Anterior cingulate cortex (tissue), 58 donors: Measurements from ENCODE around the gene ACSF3.
"Not testable (repeated sequence)": the region's sequence is repeated elsewhere in the genome, so short reads cannot be mapped to it uniquely, and the experiment has no call there.

Experiments used
- DNase-seq, 58 donors: peaks; one replicate each; lab custom pipeline; 2025; lab: John Stamatoyannopoulos, UW

Gene ACSF3

DNA sequence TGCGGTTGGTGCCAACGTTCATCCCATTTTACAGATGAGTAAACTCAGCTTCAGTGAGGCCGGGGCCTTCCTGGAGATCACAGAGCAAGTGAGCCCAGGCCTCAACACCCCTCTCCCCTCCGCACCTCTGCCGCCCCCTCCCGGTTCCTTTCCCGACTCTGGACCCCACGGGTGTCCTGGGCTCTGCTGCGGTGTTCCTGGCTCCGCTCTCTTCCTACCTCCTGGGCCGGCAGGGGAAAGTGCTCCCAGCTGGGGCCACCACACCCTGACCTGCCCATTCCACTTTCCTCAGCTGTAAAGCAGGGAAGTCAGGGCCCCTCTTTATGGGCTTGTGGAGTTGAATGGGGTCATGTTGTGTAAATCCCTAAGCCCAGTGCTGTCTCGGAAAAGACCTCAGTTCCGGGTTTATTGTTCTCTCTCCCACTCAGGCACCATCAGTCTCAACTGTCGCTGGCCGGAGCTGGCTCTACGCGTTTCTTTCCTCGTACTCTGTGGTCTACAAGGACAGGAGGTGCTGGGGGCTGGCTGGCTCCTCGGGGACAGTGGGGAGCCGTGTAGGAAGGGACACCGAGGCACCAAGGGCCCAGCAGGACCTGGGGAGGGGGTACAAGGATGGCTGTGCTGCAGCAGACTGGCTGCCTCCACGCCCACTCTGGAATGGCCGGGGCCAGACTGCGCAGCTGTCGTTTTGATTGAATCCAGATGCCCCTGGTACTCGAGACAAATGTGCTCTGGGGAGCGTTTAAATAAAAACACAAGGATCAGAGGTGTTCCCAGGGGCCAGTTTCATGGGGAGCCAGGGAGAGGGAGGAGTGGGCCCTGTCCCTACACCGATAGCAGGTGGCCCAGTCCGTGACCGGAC, 21.7 kb upstream of the ACSF3 start:
- no peak for DNase-seq

DNA sequence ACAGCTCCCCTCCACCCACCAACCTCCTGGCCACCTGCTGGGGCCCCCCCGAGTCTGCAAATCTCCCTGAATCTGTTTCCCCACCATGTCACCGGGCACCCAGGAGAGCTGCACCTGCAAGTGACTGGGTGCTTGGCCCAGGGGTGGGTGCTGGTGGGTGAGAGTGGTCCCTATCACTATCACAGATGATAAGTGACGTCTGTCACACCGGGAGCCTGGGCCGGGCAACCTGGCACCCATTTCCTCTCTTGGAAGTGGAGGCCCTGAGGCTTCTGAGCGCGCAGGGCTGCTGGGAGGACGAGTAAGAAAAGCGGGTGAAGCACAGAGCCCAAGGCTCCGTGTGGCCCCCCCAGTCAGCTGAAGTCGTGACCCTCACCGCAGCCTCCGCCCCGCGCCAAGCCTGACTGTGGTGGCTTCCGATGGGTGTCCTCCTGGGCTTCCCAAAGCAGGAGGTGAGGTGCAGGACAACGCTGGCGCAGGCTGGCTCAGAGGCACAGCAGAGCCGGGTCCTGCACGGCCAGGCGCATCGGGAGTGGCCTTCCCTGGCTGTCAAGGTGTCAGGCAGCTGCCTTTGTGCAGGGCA, 21.0 kb upstream of the ACSF3 start:
- DNase-seq: no peak

DNA sequence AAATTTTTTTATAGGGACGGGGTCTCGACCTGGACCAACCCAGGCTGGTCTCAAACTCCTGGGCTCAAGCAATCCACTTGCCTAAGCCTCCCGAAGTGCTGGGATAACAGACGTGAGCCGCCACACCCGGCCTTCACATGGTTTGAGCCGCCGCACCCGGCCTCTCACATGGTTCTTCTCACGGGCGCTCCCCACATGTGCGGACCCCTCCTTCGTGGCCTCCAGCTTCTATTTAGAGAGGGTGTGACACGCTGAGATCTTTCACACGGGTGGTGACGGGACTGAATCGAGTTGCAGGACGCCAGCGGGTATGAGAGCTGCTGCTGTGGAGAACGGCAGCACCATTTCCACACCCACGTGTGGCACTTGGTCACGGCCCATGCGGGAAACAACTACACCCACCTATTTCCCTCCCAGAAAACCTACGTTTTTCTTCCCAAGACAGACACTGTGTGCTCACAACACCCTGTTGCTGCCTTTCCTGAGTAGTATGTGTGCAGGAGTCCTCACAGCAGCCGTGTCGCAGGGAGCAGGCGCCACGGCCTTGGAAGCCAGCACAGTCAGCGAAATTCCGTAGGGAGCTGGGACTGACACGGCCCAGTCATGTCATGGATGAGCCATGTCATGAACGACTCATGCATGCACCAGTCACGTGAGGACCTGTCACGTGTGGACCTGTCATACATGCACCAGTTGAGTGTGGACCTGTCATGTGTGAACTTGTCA, 20.1 kb upstream of the ACSF3 start:
- DNase-seq: no peak

DNA sequence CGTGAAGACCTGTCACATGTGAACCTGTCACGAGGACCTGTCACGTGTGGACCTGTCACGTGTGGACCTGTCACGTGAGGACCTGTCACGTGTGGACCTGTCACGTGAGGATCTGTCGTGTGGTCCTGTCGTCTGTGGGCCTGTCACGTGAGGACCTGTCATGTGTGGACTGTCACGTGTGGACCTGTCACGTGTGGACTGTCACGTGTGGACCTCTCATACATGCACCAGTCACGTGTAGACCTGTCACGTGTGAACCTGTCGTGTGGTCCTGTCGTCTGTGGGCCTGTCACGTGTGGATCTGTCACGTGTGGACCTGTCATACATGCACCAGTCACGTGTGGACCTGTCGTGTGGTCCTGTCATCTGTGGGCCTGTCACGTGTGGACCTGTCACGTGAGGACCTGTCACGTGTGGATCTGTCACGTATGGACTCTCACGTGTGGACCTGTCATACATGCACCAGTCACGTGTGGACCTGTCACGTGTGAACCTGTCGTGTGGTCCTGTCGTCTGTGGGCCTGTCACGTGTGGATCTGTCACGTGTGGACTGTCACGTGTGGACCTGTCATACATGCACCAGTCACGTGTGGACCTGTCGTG, 19.5 kb upstream of the ACSF3 start:
- not testable (repeated sequence) for DNase-seq

DNA sequence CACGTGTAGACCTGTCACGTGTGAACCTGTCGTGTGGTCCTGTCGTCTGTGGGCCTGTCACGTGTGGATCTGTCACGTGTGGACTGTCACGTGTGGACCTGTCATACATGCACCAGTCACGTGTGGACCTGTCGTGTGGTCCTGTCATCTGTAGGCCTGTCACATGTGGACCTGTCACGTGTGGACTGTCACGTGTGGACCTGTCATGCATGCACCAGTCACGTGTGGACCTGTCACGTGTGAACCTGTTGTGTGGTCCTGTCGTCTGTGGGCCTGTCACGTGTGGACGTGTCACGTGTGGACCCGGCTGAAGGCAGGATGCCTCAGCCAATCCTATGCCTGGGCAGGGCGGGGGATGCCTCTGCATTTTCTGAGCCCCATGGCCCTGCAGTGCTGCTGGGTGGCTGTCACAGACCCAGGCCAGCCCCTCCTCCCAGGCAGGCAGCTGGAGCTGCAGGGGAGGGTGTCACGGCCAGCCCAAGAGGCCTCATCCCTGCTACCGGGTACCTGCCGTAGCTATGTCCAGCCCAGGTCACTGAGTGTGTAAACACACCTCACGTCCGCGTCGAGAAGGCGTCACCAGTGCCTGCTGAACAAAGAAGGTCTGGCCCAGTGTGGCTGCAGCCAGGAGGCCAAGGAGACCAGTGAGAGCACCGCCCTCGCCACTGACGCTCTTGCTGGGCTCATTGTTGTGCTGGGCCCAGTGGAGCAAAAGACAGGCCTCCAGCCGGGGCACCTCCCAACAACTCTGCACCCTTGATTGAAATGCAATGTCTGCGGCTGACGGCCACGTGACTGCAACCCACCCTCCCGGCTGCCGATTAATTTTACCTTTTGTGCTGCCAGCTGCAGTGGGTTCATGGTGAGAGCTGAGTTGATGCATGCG, 18.6 kb upstream of the ACSF3 start:
- no peak for DNase-seq

DNA sequence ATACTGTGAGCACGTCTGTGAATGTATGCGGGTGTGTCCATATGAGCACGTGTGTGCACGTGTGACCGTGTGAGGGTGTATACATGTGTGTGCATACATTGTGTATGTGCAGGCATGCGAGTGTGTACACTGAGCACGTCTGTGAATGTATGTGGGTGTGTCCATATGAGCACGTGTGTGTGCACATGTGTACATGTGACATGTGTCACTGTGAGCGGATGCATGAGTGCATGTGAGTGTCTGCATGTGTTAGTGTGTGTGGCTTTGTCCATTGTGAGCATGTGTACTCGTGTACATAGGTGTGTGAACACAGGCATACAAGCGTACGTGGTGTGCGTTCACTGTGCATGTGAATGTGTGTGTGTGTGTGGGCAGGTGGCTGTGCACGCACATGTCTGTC, 17.5 kb upstream of the ACSF3 start:
- DNase-seq: no peak

DNA sequence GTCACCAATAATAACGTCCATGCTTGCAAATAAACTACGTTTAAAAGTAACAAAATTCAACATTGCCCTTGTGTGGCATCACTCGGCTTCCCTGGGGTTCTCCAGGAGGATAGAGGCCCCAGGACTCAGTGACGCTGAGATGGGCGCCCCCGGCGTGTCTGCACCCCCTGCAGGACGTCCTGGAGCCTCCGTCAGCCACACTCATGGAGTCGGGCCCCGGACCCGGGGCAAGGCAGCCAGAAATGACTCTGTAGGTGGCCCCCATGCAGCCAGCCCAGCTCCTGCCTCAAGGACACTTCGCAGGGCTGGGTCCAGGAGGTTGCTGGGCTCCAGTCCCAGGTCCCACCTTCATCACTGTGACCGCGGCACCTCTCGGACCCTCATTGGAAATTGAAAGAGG, 16.6 kb upstream of the ACSF3 start:
- DNase-seq: no peak

DNA sequence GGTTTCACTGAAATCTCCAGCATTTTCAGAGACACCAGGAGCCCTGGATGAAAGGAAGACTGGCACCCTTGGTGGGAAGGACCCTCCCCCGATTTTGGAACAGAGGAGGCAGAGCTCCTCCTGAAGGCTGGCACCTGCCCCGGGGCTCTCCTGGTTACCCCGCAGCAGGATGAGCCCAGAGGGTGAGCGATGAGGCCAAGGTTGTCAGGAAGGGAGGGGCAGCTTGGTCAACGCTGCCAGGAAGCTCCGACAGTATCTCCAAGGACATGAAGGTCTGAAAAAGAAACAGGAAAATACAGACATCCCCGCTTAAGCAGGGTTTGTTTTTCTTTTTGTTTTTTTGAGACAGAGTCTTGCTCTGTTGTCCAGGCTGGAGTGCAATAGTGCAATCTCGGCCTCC, 15.5 kb upstream of the ACSF3 start:
- no peak for DNase-seq

DNA sequence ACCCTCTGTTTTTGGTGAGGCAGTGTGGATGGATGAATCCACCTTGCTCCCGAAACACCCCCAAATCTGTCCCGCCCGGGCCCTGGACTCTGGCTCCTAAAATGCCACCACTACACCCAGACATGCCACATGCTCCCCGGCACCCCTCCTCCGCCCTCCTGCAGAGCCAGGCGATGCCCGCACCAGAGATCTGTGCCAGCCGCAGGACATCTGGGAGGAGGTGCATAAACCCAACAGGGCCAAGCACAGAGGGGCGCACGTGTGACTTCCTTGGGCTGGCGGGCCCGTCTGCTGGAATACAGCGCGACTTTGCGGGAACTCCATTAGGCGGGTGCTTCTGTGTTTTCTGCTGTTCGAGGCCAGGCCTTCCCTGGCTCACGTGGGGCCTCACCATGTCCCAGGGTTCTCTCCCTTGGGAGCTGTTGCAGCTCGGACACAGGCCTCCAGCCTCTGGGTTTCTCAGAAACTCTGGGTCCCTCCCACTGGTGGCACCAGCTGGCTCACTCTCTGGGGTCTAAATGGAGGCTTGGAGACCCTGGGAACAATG, 14.1 kb upstream of the ACSF3 start:
- no peak for DNase-seq

DNA sequence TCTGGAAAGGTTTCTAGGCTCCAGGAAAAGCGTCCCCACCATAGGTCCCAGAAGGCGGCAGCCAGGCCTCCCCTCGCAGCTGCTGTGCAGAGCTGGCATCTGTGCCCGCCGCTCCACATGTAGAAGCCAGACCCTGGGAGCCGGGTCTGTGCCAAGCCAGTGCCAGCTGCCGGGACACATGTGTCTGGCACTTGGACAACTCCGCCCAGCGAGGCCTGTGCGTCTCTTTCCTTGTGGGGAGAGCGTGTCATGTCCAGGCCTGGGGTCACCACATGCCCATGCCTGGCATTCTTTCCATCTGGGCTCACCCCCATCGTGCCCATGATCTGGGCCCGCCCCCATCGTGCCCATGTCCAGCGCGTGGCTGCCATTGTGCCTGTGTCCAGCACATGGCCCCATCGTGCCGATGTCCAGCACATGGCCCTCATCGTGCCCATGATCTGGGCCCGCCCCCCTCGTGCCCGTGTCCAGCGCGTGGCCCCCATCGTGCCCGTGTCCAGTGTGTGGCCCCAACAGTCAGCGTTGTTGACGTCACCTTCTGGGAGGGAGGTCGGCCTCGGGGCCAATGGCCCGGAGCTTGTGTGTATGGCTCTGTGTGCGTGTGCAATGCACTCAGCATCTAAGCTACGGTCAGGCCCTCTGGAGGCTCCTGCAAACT, 13.3 kb upstream of the ACSF3 start:
- no peak for DNase-seq

DNA sequence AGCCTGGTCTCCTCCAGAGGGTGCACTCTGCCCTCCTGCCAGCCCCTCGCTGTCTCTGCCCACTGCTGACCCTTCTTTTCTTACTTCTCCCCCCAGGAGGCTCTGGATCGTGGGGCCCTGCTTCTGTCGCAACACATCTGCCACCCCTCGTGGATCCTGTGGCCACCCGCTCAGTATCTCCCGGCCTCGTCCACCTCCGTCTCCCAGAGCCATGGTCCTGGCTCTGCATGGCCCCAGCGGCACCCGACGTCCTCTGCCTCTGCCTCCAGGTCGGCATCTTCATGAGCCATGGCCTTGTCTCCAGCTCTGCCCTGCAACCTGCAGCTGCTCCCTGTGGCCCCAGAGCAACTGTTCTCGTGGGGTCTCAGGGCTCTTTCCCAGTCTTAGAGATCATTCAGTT, 12.1 kb upstream of the ACSF3 start:
- no peak for DNase-seq

DNA sequence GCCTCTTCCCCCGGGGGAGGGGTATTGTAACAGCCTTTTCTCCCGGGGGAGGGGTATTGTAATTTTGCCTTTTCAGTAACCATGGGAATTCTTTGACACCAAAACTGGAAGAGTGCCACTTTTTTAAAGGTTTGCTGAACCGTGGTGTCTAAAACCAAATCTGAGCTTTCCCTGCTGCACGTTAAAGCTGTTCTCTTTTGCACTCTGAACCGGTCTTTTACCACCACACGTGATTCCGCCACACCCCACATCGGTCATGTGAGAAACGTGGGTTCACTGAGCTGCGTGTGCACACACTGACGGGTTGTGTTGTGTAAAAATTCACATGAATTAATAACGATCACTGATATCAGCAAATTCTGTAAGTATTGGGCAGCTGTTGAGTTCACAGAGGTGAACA, 9.2 kb upstream of the ACSF3 start:
- DNase-seq: peak in 1 of 58 donors; percentile 2

DNA sequence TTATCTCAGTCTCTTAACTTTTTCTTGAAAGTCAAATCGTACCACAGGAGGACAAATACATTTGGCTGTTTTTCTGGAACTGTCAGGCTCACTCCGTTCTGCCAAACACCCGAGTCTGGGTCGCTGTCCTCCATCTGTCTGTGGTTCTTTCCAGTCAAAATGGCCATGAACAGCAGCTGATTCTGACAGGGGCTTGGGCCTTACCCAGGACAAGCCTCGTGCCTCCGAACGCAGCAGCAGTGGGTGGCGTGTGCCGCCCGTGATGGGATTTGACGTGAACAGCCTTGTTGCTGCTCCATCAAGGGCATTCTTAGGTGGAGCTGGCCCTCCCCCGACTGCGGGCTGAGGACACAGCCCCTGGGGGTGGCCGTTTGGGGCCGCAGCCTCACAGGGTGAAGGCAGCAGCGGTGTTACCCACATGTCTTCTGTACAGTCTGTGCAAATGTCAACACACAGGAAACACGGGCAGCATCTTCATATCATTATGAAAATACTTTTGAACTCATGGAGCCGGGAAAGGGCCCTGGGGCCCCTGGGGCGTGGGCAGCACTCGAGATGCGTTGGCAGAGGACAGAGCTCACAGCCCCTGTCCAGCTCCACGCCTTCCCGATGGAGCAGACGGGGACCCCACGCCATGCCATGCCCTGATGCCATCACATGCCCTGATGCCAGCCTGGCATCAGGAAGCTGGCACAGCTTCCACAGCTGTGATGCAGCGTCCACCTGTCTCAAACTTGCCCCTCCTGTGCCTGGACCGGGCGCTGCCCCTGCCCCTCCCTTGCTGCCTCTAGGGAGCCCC, 8.6 kb upstream of the ACSF3 start:
- no peak for DNase-seq

DNA sequence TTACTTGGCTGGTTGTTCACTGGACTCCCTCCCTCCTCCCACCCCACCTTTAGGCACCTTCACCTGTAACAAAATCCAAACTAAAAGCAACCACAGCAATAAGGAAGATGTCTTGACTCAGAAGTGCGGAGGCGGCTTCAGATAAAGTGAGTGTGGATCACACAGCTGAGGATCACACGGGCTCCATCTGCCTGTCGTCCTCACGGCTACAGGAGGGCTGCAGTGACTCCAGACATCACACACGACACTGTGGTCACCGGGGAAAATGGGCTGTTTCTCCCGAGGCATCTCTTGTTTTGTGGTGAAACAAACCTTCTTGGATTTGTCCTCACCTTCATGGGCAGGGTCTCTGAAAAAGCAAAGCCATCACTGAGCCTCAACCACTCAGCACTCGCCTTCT, 7.9 kb upstream of the ACSF3 start:
- no peak for DNase-seq

DNA sequence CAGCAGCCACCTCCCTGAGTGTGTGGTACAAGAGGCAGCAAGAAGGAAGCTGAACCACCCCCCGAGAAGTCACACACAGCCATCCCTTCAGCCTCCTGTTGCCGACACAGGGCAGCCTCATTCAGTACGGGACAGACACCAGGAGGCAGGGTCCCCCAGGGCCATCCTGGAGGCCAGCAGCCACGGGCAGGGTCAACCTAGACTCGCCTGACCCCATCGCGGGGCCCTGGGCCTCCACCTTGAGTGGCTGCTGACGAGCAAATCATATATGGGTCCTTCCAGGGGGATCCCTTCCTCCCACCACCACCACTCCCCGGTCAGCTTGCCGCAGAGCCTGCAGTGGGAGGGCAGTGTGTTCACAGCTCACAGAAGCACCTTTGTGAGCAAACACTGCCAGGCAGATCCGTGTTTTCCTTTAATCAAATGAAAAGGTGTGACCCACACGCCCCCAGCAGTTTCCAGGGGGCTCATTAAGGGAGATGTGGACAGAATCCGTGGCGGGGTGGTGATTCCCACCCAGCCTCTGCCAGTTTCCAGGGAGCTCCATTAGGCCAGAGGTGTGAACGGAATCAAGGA, 5.6 kb upstream of the ACSF3 start:
- no peak for DNase-seq

DNA sequence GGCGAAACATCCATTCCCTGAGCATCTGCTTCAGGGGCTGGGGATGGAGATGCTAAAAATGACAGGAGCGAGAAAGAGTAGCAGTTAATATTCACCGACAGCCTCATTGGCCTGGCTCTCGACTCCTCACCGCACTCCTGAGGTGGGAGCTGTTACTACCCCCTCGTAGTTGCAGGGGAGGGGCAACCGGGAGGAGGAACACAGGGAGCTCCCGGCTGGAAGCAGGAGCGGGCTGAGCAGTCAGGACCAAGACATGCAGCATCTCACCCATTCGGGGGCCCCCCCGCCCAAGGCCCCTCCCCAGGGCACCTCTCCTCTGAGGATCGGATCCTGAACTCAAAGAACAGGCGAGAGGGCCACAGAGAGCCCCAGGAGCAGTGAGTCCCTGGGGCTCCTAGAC, 4.5 kb upstream of the ACSF3 start:
- DNase-seq: no peak

DNA sequence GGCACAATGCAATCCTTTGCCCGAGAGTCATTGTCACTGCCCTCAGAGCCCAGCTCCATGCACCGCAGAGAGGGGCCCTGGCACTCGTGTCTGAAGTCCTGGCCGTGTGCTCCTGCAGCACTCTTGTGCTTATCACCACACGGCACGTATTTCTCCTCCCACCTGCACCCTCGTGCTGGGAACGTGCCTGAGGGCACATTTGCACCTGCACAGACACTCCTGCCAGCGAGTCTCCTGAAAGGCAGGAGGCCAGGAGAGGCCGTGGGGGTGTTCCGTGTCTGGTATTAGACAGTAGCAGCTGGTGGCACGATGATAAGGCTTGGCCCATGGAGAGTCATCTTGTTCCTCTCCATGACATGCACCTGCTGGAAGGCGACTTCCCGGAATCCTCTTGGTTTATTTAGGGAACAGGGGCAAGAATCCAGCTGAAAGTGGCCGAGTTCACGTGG, 3.4 kb upstream of the ACSF3 start:
- DNase-seq: no peak
